H1 (cell line): Measurements from ENCODE around the gene MIS18BP1. TPM values are rescaled to one million over a fixed set of nuclear protein-coding genes. Genes with fewer than 3 reads are reported as not detected.

ENCODE experiments used
- CTCF ChIA-PET: fragments of 300-600 bp; sonication (Branson Sonifier 250); formaldehyde crosslinking; loops from one replicate; lab custom pipeline; 2021; ENCODE audit not compliant: partially characterized antibody; lab: Charles Lee
- POLR2A ChIA-PET: fragments of 300-600 bp; sonication (Branson Sonifier 250); formaldehyde crosslinking; loops from one replicate; lab custom pipeline; 2021; ENCODE audit warnings: inconsistent platforms; ENCODE audit not compliant: partially characterized antibody; lab: Charles Lee
- DNase-seq, 2 experiments: peaks; one replicate each; pipeline versions ENCODE4 v3.0.0 to v3.0.0-alpha.2; 2010 to 2022; ENCODE audit warnings: low spot score in 2 of 2, low read depth in 1 of 2, mixed read lengths in 1 of 2
- FAIRE-seq: peaks from 2 replicates; lab custom pipeline; 2011; peaks lifted over from hg19 to GRCh38; lab: Jason Lieb, UNC
- H2AFZ ChIP-seq: 2 replicates; pipeline ENCODE4 v1.8.1; 2012; ENCODE audit warnings: low read length, inconsistent platforms
- H2AK5ac ChIP-seq: 2 replicates; pipeline ENCODE4 v1.6.1; 2013; ENCODE audit warnings: low read depth, low read length
- H2BK120ac ChIP-seq: replicated peaks from 2 replicates; pipeline ENCODE3; 2013; ENCODE audit warnings: low read depth, low read length, inconsistent platforms
- H2BK12ac ChIP-seq: 2 replicates; pipeline ENCODE4 v1.6.1; 2013; ENCODE audit warnings: low read depth, low read length
- H2BK15ac ChIP-seq: 2 replicates; pipeline ENCODE4 v1.6.1; 2013; ENCODE audit warnings: low read length
- H2BK20ac ChIP-seq: 2 replicates; pipeline ENCODE4 v1.6.1; 2013; ENCODE audit warnings: low read length
- H2BK5ac ChIP-seq: 2 replicates; pipeline ENCODE4 v1.6.1; 2013; ENCODE audit warnings: low read depth, low read length
- H3K14ac ChIP-seq: 2 replicates; pipeline ENCODE4 v1.6.1; 2013; ENCODE audit warnings: inconsistent platforms; ENCODE audit not compliant: insufficient read length
- H3K18ac ChIP-seq: 2 replicates; pipeline ENCODE4 v1.6.1; 2013; ENCODE audit warnings: low read length; ENCODE audit errors: extremely low read depth
- H3K23ac ChIP-seq: 2 replicates; pipeline ENCODE4 v1.6.1; 2013; ENCODE audit warnings: inconsistent platforms; ENCODE audit not compliant: insufficient read length
- H3K23me2 ChIP-seq: 2 replicates; pipeline ENCODE4 v1.6.1; 2013; ENCODE audit warnings: low read depth, low read length
- H3K27ac ChIP-seq: 2 replicates; pipeline ENCODE4 v1.6.1; 2011; ENCODE audit warnings: low read depth, low read length, inconsistent platforms
- H3K27me3 ChIP-seq, 4 experiments: replicated peaks in 1 of 4; 1 replicate in 1 of 4; 2 replicates in 3 of 4; pipeline versions ENCODE4 v1.6.1 to v1.8.1; 2011 to 2013; ENCODE audit warnings: low read length in 3 of 4, mild to moderate bottlenecking in 3 of 4, inconsistent platforms in 2 of 4, mixed read lengths in 2 of 4, moderate library complexity in 1 of 4; ENCODE audit not compliant: control insufficient read depth in 3 of 4, insufficient read depth in 3 of 4; ENCODE audit errors: extremely low read depth in 1 of 4
- H3K36me3 ChIP-seq, 4 experiments: 2 replicates each; pipeline versions ENCODE4 v1.6.1 to v1.8.1; 2011 to 2013; ENCODE audit warnings: mild to moderate bottlenecking in 4 of 4, low read length in 3 of 4, moderate library complexity in 2 of 4, control low read depth in 1 of 4, inconsistent platforms in 1 of 4; ENCODE audit not compliant: insufficient read depth in 4 of 4, control insufficient read depth in 2 of 4
- H3K4ac ChIP-seq: replicated peaks from 2 replicates; pipeline ENCODE3; 2013; ENCODE audit warnings: low read length, low read depth, mixed read lengths, inconsistent platforms; ENCODE audit not compliant: insufficient read length
- H3K4me1 ChIP-seq, 4 experiments: replicated peaks in 1 of 4; 1 replicate in 1 of 4; 2 replicates in 3 of 4; pipeline versions ENCODE4 v1.6.1 to v1.8.1; 2011 to 2013; ENCODE audit warnings: low read length in 3 of 4, inconsistent platforms in 2 of 4, mixed read lengths in 1 of 4; ENCODE audit not compliant: insufficient read depth in 4 of 4, control insufficient read depth in 3 of 4
- H3K4me2 ChIP-seq, 2 experiments: 2 replicates each; pipeline versions ENCODE4 v1.6.1 to v1.8.1; 2011 to 2013; ENCODE audit warnings: low read depth in 2 of 2, low read length in 2 of 2, control low read depth in 1 of 2, inconsistent platforms in 1 of 2, mild to moderate bottlenecking in 1 of 2; ENCODE audit not compliant: insufficient read depth in 1 of 2
- H3K4me3 ChIP-seq, 4 experiments: fragments of 200-600, 300-600 bp in 1 of 4; sonication (generic), shearing (Covaris generic), sonication (Bioruptor Twin) in 1 of 4; 2 replicates each; pipeline versions ENCODE4 v1.5.1 to v1.8.1; 2011 to 2016; ENCODE audit warnings: low read length in 4 of 4, low read depth in 3 of 4, control low read depth in 2 of 4, inconsistent platforms in 2 of 4, mild to moderate bottlenecking in 2 of 4, mixed read lengths in 1 of 4, moderate library complexity in 1 of 4; ENCODE audit not compliant: insufficient read depth in 2 of 4; ENCODE audit errors: extremely low read depth in 1 of 4
- H3K56ac ChIP-seq: replicated peaks from 2 replicates; pipeline ENCODE3; 2013; ENCODE audit warnings: low read depth, mild to moderate bottlenecking, mixed read lengths, low read length, inconsistent platforms; ENCODE audit not compliant: insufficient read length
- H3K79me1 ChIP-seq: 2 replicates; pipeline ENCODE4 v1.6.1; 2013; ENCODE audit warnings: low read depth, low read length, control low read depth
- H3K79me2 ChIP-seq, 2 experiments: 2 replicates each; pipeline versions ENCODE4 v1.6.1 to v1.8.1; 2012 to 2013; ENCODE audit warnings: low read length in 2 of 2, mild to moderate bottlenecking in 2 of 2, inconsistent platforms in 1 of 2; ENCODE audit not compliant: insufficient read depth in 2 of 2, control insufficient read depth in 1 of 2
- H3K9ac ChIP-seq, 4 experiments: replicated peaks in 1 of 4; 1 replicate in 1 of 4; 2 replicates in 3 of 4; pipeline versions ENCODE4 v1.6.1 to v1.8.1; 2011 to 2013; ENCODE audit warnings: low read depth in 3 of 4, low read length in 3 of 4, control low read depth in 2 of 4, mild to moderate bottlenecking in 2 of 4, moderate library complexity in 2 of 4, inconsistent platforms in 1 of 4; ENCODE audit errors: extremely low read depth in 1 of 4
- H3K9me3 ChIP-seq, 2 experiments: 2 replicates each; pipeline versions ENCODE4 v1.6.1 to v1.8.1; 2012 to 2013; ENCODE audit warnings: mild to moderate bottlenecking in 2 of 2, moderate library complexity in 2 of 2, control low read depth in 1 of 2, inconsistent platforms in 1 of 2, low read depth in 1 of 2, low read length in 1 of 2, mixed read lengths in 1 of 2; ENCODE audit not compliant: insufficient read depth in 2 of 2
- H4K20me1 ChIP-seq, 2 experiments: replicated peaks in 1 of 2; 2 replicates each; pipeline versions ENCODE3 to v1.8.1; 2011 to 2013; ENCODE audit warnings: inconsistent platforms in 2 of 2, low read length in 2 of 2, mild to moderate bottlenecking in 1 of 2; ENCODE audit not compliant: insufficient read depth in 2 of 2, control insufficient read depth in 1 of 2
- H4K5ac ChIP-seq: 2 replicates; pipeline ENCODE4 v1.6.1; 2013; ENCODE audit warnings: low read length, low read depth, mixed read lengths, inconsistent platforms; ENCODE audit not compliant: insufficient read length
- H4K8ac ChIP-seq: 2 replicates; pipeline ENCODE4 v1.8.0; 2013; ENCODE audit warnings: mild to moderate bottlenecking, moderate library complexity, low read length, inconsistent platforms; ENCODE audit not compliant: insufficient read depth; ENCODE audit errors: extremely low read depth
- H4K91ac ChIP-seq: replicated peaks from 2 replicates; pipeline ENCODE3; 2013; ENCODE audit warnings: low read length, mixed read lengths, inconsistent platforms; ENCODE audit not compliant: insufficient read length
- CHD1 ChIP-seq: IDR thresholded peaks from 2 replicates; pipeline ENCODE4 v1.6.1; 2012; ENCODE audit warnings: low read depth, low read length, improper control_type of control experiment
- CTBP2 ChIP-seq: IDR thresholded peaks from 2 replicates; pipeline ENCODE4 v1.7.0; 2011; ENCODE audit warnings: borderline replicate concordance, mild to moderate bottlenecking, moderate library complexity, mixed read lengths, low read length; ENCODE audit not compliant: insufficient read depth, insufficient read length
- EGR1 ChIP-seq: IDR thresholded peaks from 2 replicates; pipeline ENCODE4 v1.6.1; 2011; ENCODE audit warnings: low read depth, low read length, borderline replicate concordance
- MAFK ChIP-seq: IDR thresholded peaks from 2 replicates; pipeline ENCODE4 v1.6.1; 2012; ENCODE audit warnings: low read depth, mild to moderate bottlenecking, improper control_type of control experiment, low read length
- PHF8 ChIP-seq: fragments of 200-600 bp; sonication (generic); conservative IDR thresholded peaks from 2 replicates; pipeline ENCODE4 v1.7.1; 2012; ENCODE audit warnings: low read depth, mild to moderate bottlenecking, inconsistent platforms, low read length, moderate library complexity
- POLR2AphosphoS5 ChIP-seq: IDR thresholded peaks from 2 replicates; pipeline ENCODE4 v1.6.1; 2011; ENCODE audit warnings: low read depth, low read length
- RFX5 ChIP-seq: IDR thresholded peaks from 2 replicates; pipeline ENCODE4 v1.6.1; 2011; ENCODE audit warnings: low read depth, low read length, improper control_type of control experiment, borderline replicate concordance
- RXRA ChIP-seq: IDR thresholded peaks from 2 replicates; pipeline ENCODE4 v1.6.1; 2011; ENCODE audit warnings: low read depth, mild to moderate bottlenecking, low read length, moderate library complexity; ENCODE audit not compliant: insufficient read depth
- SIX5 ChIP-seq: IDR thresholded peaks from 2 replicates; pipeline ENCODE4 v1.6.1; 2011; ENCODE audit warnings: mild to moderate bottlenecking, low read depth, low read length
- SP1 ChIP-seq: IDR thresholded peaks from 2 replicates; pipeline ENCODE4 v1.6.1; 2011; ENCODE audit warnings: low read depth, low read length
- TAF1 ChIP-seq: IDR thresholded peaks from 2 replicates; pipeline ENCODE4 v1.6.1; 2011; ENCODE audit warnings: mild to moderate bottlenecking, low read depth, low read length
- TEAD4 ChIP-seq: IDR thresholded peaks from 2 replicates; pipeline ENCODE4 v1.6.1; 2012; ENCODE audit warnings: low read depth, low read length, inconsistent platforms, mixed read lengths
- ZNF274 ChIP-seq: IDR thresholded peaks from 2 replicates; pipeline ENCODE4 v1.7.0; 2012; ENCODE audit warnings: low read length, borderline replicate concordance; ENCODE audit errors: extremely low read depth
- WGBS, 2 experiments: shearing (Covaris generic) in 1 of 2; methylation state at CpG; one replicate each; pipeline versions ENCODE4 v1.1.6 to v1.1.7; 2013 to 2015; ENCODE audit warnings: low lambda C conversion rate in 2 of 2, mixed read lengths in 2 of 2, inconsistent platforms in 1 of 2, low coverage in 1 of 2, missing lambda C conversion rate in 1 of 2; ENCODE audit not compliant: insufficient replicate concordance in 2 of 2, insufficient coverage in 1 of 2, insufficient read length in 1 of 2; ENCODE audit errors: extremely low coverage in 1 of 2, missing lambda C conversion rate in 1 of 2; 5-methylcytosine and 5-hydroxymethylcytosine counted together
- polyA plus RNA-seq, 7 experiments: library from polyadenylated mRNA; depleted of rRNA in 3 of 7; stranded (reverse) in 5 of 7; unstranded in 2 of 7; fragments of >200 nt in 5 of 7; fragments of 200-250 nt in 2 of 7; gene quantifications; 1 replicate in 5 of 7; 2 replicates in 1 of 7; 4 replicates in 1 of 7; pipeline versions ENCODE4 v1.2.1 to v1.2.3, GENCODE V29; 2011 to 2013; ENCODE audit warnings: missing spikeins in 2 of 7, mixed read lengths in 2 of 7
- total RNA-seq: library from RNA; stranded (reverse); fragmentation: NEBNext Ultra II Directional; extraction: Animal tissue kit (Norgen Biotek cat#: 25700); gene quantifications from 2 replicates; pipeline ENCODE4 v1.2.1, GENCODE V29; 2021

MIS18BP1 gene
- total and polyA plus RNA-seq, 2 of the 8 experiments (the other 6 are each of a cell fraction or from before 2014, with no cell fraction given): 12.8 to 80.5 TPM

DNA sequence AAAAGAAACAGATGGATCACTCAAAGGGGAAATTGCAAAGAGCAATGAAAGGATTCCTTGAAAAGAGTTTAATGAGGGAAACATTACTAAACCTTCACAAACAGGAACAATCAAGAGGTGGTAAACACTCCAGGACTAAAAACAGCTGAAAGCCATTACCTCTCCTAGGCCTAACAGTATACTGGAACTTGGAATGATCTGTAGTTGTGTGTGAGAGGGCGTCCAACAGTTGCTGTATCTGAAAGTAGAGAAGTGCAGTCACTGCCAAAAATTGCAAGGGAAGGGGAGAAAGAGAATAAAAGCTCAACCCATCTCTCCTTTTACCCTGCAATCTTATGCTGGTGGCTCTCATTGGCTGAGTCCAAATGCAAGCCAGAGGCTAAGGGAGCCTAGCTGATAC is 17.0 kb upstream of the MIS18BP1 start:
- no peak overlapping the region for H2BK5ac ChIP-seq
- FAIRE-seq: no peak
- no peak overlapping the region for H2BK15ac ChIP-seq
- CTCF ChIA-PET: interaction anchor here (0.8 to 7.9 kb wide), 4 partner anchors 14 to 357 kb away, joined by 3 to 85 read pairs (median 12); partner anchors contain the start of gene MIS18BP1
- no peak overlapping the region for H2BK20ac ChIP-seq
- TF ChIP-seq PHF8: no peak
- TF ChIP-seq EGR1: no peak
- TF ChIP-seq SIX5: no peak
- TF ChIP-seq TAF1: no peak
- TF ChIP-seq CHD1: no peak
- no peak for TF ChIP-seq SP1
- no peak for TF ChIP-seq POLR2AphosphoS5
- no peak for TF ChIP-seq CTBP2
- TF ChIP-seq ZNF274: no peak
- TF ChIP-seq RFX5: no peak
- TF ChIP-seq MAFK: no peak
- no peak for TF ChIP-seq RXRA
- no peak for TF ChIP-seq TEAD4
- TF ChIP-seq, all 59 proteins: peak for 0
- H3K4me3 ChIP-seq: no peak overlapping the region
- H3K4ac ChIP-seq: no peak overlapping the region
- H3K9me3 ChIP-seq: no peaks in the 10 kb centered on the region
- POLR2A ChIA-PET: interaction anchor here (0.9 to 1.3 kb wide), 2 partner anchors 9 to 16 kb away, joined by 3 to 4 read pairs; no protein-coding TSS in a partner anchor
- H2BK120ac ChIP-seq: no peak overlapping the region
- H3K36me3 ChIP-seq: no peaks in the 10 kb centered on the region
- H3K23ac ChIP-seq: no peak overlapping the region
- no peaks in the 10 kb centered on the region for H3K79me2 ChIP-seq
- no peaks in the 10 kb centered on the region for H3K23me2 ChIP-seq
- no peak overlapping the region for H4K91ac ChIP-seq
- DNase-seq: no peak
- H3K27me3 ChIP-seq: no peaks in the 10 kb centered on the region
- no peak overlapping the region for H3K56ac ChIP-seq
- no peak overlapping the region for H2BK12ac ChIP-seq
- H2AK5ac ChIP-seq: no peak overlapping the region
- H4K20me1 ChIP-seq: no peaks in the 10 kb centered on the region
- peaks cover 0 to 3% (median 0%) of the 10 kb centered on the region in 4 experiments; a peak in 1 of 7 replicates for H3K4me1 ChIP-seq
- H4K5ac ChIP-seq: no peak overlapping the region
- no peaks in the 10 kb centered on the region for H3K79me1 ChIP-seq
- no peak overlapping the region for H2AFZ ChIP-seq
- no peak overlapping the region for H3K9ac ChIP-seq
- H3K14ac ChIP-seq: no peak overlapping the region
- H4K8ac ChIP-seq: no peak overlapping the region
- H3K4me2 ChIP-seq: no peak overlapping the region
- WGBS, 2 experiments: 74% methylated on average over 1 of the region's 1 CpG; no CpG with 5 or more reads in 1 of the 2 experiments
- H3K27ac ChIP-seq: no peak overlapping the region
- no peak overlapping the region for H3K18ac ChIP-seq
